K562 (cell line): Measurements from ENCODE around the gene KLK6. TPM values are rescaled to one million over a fixed set of nuclear protein-coding genes. Genes with fewer than 3 reads are reported as not detected.

Experiments
- ATAC-seq: fragments of 200-7000 bp; cut with Tn5 transposase; 3 replicates; pipeline ENCODE4 v1.9.1; 2020; ENCODE audit warnings: moderate library complexity
- BruUV-seq: library from RNA; stranded (reverse); fragments of 400-500 nt; replicated peaks from 2 replicates; lab custom pipeline; 2021; lab: Mats Ljungman, UMichigan
- CTCF ChIA-PET: fragments of 300-600 bp; formaldehyde crosslinking; extraction: SDS; loops from one replicate; lab custom pipeline; 2021; ENCODE audit warnings: low intra/inter-chr PET ratio; lab: Yijun Ruan, JAX
- POLR2A ChIA-PET: fragments of 300-600, 350-650 bp; sonication (Branson Sonifier 250); formaldehyde crosslinking; extraction: SDS; loops from one replicate; lab custom pipeline; 2021; ENCODE audit warnings: antibody characterized with exemption, inconsistent platforms; lab: Yijun Ruan, JAX
- DNase-seq, 4 experiments: peaks; one replicate each; pipeline versions ENCODE4 v3.0.0 to v3.0.0-alpha.2; 2011 to 2018; ENCODE audit warnings: low spot score in 3 of 4, mixed read lengths in 3 of 4; ENCODE audit errors: extremely low read depth in 1 of 4
- FAIRE-seq: peaks from 2 replicates; lab custom pipeline; 2011; peaks lifted over from hg19 to GRCh38; lab: Jason Lieb, UNC
- H2AFZ ChIP-seq: 2 replicates; pipeline ENCODE4 v1.6.0; 2011; ENCODE audit warnings: low read depth, low read length, control low read depth, inconsistent platforms
- H3K27ac ChIP-seq: fragments of 200-600 bp; 3 replicates; pipeline ENCODE4 v1.8.0; 2011; ENCODE audit warnings: low read depth, mild to moderate bottlenecking, control low read depth, inconsistent platforms, low read length, moderate library complexity, mixed read lengths; ENCODE audit errors: extremely low read depth
- H3K27me3 ChIP-seq, 2 experiments: fragments of 300-600 bp in 1 of 2; 2 replicates in 1 of 2; 3 replicates in 1 of 2; pipeline versions ENCODE4 v1.6.0 to v1.8.0; 2011; ENCODE audit warnings: inconsistent platforms in 2 of 2, low read length in 2 of 2, mild to moderate bottlenecking in 1 of 2, mixed read lengths in 1 of 2, moderate library complexity in 1 of 2; ENCODE audit not compliant: control insufficient read depth in 2 of 2, insufficient read depth in 2 of 2
- H3K36me3 ChIP-seq: fragments of 300-600 bp; 3 replicates; pipeline ENCODE4 v1.8.0; 2011; ENCODE audit warnings: mild to moderate bottlenecking, low read length, inconsistent platforms; ENCODE audit not compliant: control insufficient read depth, insufficient read depth
- H3K4me1 ChIP-seq, 2 experiments: fragments of 200-600 bp in 1 of 2; replicated peaks in 1 of 2; 2 replicates in 1 of 2; 3 replicates in 1 of 2; pipeline versions ENCODE4 v1.5.1 to v1.8.0; 2011; ENCODE audit warnings: inconsistent platforms in 2 of 2, low read length in 2 of 2, mild to moderate bottlenecking in 1 of 2, mixed read lengths in 1 of 2, moderate library complexity in 1 of 2; ENCODE audit not compliant: control insufficient read depth in 2 of 2, insufficient read depth in 2 of 2
- H3K4me2 ChIP-seq: 2 replicates; pipeline ENCODE4 v1.6.1; 2011; ENCODE audit warnings: low read length, control low read depth, inconsistent platforms, mixed read lengths; ENCODE audit not compliant: insufficient read depth
- H3K4me3 ChIP-seq: fragments of 200-600 bp; sonication (generic), shearing (Covaris generic); 2 replicates; pipeline ENCODE4 v1.5.1; 2016; ENCODE audit warnings: control low read depth, inconsistent platforms
- H3K79me2 ChIP-seq: fragments of 200-600 bp; 3 replicates; pipeline ENCODE4 v1.8.0; 2011; ENCODE audit warnings: low read length, inconsistent platforms; ENCODE audit not compliant: control insufficient read depth, insufficient read depth
- H3K9ac ChIP-seq, 2 experiments: 2 replicates each; pipeline versions ENCODE4 v1.6.0 to v1.6.1; 2011; ENCODE audit warnings: low read depth in 2 of 2, low read length in 2 of 2, control low read depth in 1 of 2, inconsistent platforms in 1 of 2, mild to moderate bottlenecking in 1 of 2, mixed read lengths in 1 of 2; ENCODE audit not compliant: insufficient read depth in 1 of 2
- H3K9me1 ChIP-seq: one replicate; pipeline ENCODE4 v1.6.0; 2011; ENCODE audit warnings: inconsistent platforms, mild to moderate bottlenecking, low read length, moderate library complexity; ENCODE audit not compliant: control insufficient read depth, insufficient read depth
- H3K9me3 ChIP-seq: replicated peaks from 2 replicates; pipeline ENCODE4 v1.5.1; 2011; ENCODE audit warnings: low read depth, low read length, inconsistent platforms; ENCODE audit not compliant: control insufficient read depth, insufficient read depth
- H4K20me1 ChIP-seq: replicated peaks from 2 replicates; pipeline ENCODE4 v1.6.1; 2011; ENCODE audit warnings: low read length, inconsistent platforms, mixed read lengths; ENCODE audit not compliant: control insufficient read depth, insufficient read depth
- BHLHE40 ChIP-seq: IDR thresholded peaks from 2 replicates; pipeline ENCODE4 v1.6.1; 2011; ENCODE audit warnings: low read length, improper control_type of control experiment
- CTBP1 ChIP-seq: fragments of 450-650 bp; IDR thresholded peaks from 2 replicates; pipeline ENCODE4 v1.6.1; 2016; ENCODE audit warnings: borderline replicate concordance
- LEF1 ChIP-seq: fragments of 450-650 bp; IDR thresholded peaks from 2 replicates; pipeline ENCODE4 v1.6.1; 2016; ENCODE audit warnings: mild to moderate bottlenecking
- REST ChIP-seq, 2 experiments: fragments of 450-650 bp; formaldehyde crosslinking in 1 of 2; IDR thresholded peaks; 2 replicates each; pipeline versions ENCODE4 v1.4.0 to v1.6.1; 2014 to 2020; ENCODE audit warnings: mild to moderate bottlenecking in 2 of 2, borderline replicate concordance in 1 of 2, low read depth in 1 of 2
- ZNF695 ChIP-seq: fragments of 450-650 bp; formaldehyde crosslinking; IDR thresholded peaks from 2 replicates; pipeline ENCODE4 v1.4.0; 2020; ENCODE audit warnings: mild to moderate bottlenecking, moderate library complexity
- WGBS: fragments of 100-300 bp; shearing (Covaris generic); methylation state at CpG from one replicate; pipeline ENCODE4 v1.1.6; 2016; ENCODE audit warnings: low coverage, mixed read lengths; ENCODE audit not compliant: insufficient coverage; ENCODE audit errors: missing lambda C conversion rate; 5-methylcytosine and 5-hydroxymethylcytosine counted together
- in situ Hi-C: fragments of 300-500 bp; cut with MboI; formaldehyde crosslinking; loops from 4 replicates; pipeline ENCODE4 v1.15.0; 2018; ENCODE audit warnings: inconsistent platforms, mixed read lengths
- intact Hi-C: fragments of 100-400 bp; cut with micrococcal nuclease; formaldehyde crosslinking; loops from 2 replicates; pipeline ENCODE4 v1.14.2; 2022
- polyA plus RNA-seq, 8 experiments: library from polyadenylated mRNA; depleted of rRNA in 4 of 8; stranded (reverse) in 5 of 8; unstranded in 3 of 8; fragments of >200 nt; fragmentation: Nextera tagmentation in 2 of 8; fragmentation: Illumina TruSeq in 1 of 8; extraction: Ambion mirVana in 2 of 8; extraction: Trizol in 1 of 8; gene quantifications; 2 replicates each; pipeline versions ENCODE4 v1.2.1 to v1.2.3, GENCODE V29; 2011 to 2014; ENCODE audit warnings: inconsistent platforms in 1 of 8, missing spikeins in 1 of 8
- total RNA-seq, 7 experiments: library from RNA; depleted of rRNA in 6 of 7; stranded (reverse); fragments of >200 nt in 6 of 7; fragmentation: Illumina TruSeq in 2 of 7; extraction: Trizol in 2 of 7; gene quantifications; 2 replicates each; pipeline versions ENCODE4 v1.2.1 to v1.2.3, GENCODE V29; 2011 to 2021; ENCODE audit warnings: low replicate concordance in 1 of 7

Gene KLK6
- total and polyA plus RNA-seq, 9 of the 15 experiments (the other 6 are each of a cell fraction or from before 2014, with no cell fraction given) = not detected

- no TSS peak for BruUV-seq
- no peak overlapping the region for H3K4me2 ChIP-seq
These were observed 6.4 kb upstream of the KLK6 start for GRCh38 chr19:50975766-50976165.

GRCh38 chr19:50974702-50975556 lies 5.5 kb upstream of the KLK6 start:
- DNase-seq = no peak
- in situ Hi-C loops = no loop called here
- Histone ChIP-seq H3K79me2 (no peaks in the 10 kb centered on the region), H3K9ac (no peak overlapping the region), H3K27ac (no peak overlapping the region), H3K4me1 (no peaks in the 10 kb centered on the region; a peak in 1 of 5 replicates), H3K9me1 (no peaks in the 10 kb centered on the region), H3K4me3 (no peak overlapping the region), H4K20me1 (no peaks in the 10 kb centered on the region), H3K36me3 (no peaks in the 10 kb centered on the region), H3K4me2 (no peak overlapping the region), H3K27me3 (peaks cover 7 to 24% of the 10 kb centered on the region in 2 experiments; a peak in 4 of 5 replicates), H2AFZ (no peak overlapping the region), H3K9me3 (no peaks in the 10 kb centered on the region)
- intact Hi-C loops = no loop called here
- ATAC-seq = no peak
- ChIA-PET CTCF (no interaction called here), POLR2A (no interaction called here)
- WGBS = 0% methylated on average over 1 of the region's 9 CpGs
- no peak for FAIRE-seq
- no TSS peak for BruUV-seq
- TF ChIP-seq REST (IDR thresholded peaks at IDR 0.05; ENCODE audit: borderline replicate concordance) (no peak), REST (CRISPR knock-in tag; IDR thresholded peaks at IDR 0.05; ENCODE audit: low read depth) (no peak), BHLHE40 (no peak), LEF1 (no peak)

More at GRCh38 chr19:50975766-50976165, 6.4 kb upstream of the KLK6 start:
- no peaks in the 10 kb centered on the region for H3K9me1 ChIP-seq
- no peak overlapping the region for H3K27ac ChIP-seq
- H3K79me2 ChIP-seq = no peaks in the 10 kb centered on the region
- no peaks in the 10 kb centered on the region; a peak in 1 of 5 replicates for H3K4me1 ChIP-seq
- WGBS = 6% methylated on average over 8 of the region's 8 CpGs
- ChIA-PET CTCF (no interaction called here), POLR2A (no interaction called here)
- no peak for FAIRE-seq
- intact Hi-C loops (no loop called here), in situ Hi-C loops (no loop called here)
- no peaks in the 10 kb centered on the region for H3K9me3 ChIP-seq
- H3K27me3 ChIP-seq = peaks cover 2 to 17% of the 10 kb centered on the region in 2 experiments; a peak in 4 of 5 replicates
- TF ChIP-seq CTBP1 (0 out of 2 replicates have a peak, but pooled peaks have one; percentile 30), ZNF695 (CRISPR knock-in tag) (no peak)
- H3K4me3 ChIP-seq = no peak overlapping the region
- no peak overlapping the region for H2AFZ ChIP-seq
- no peak for DNase-seq
- no peak overlapping the region for H3K9ac ChIP-seq
- H3K36me3 ChIP-seq = no peaks in the 10 kb centered on the region
- no peak for ATAC-seq
- H4K20me1 ChIP-seq = no peaks in the 10 kb centered on the region
